Naive thymus-derived CD8-positive, alpha-beta T cell (primary cell): ENCODE data around the gene CTSS. TPM values are rescaled to one million over a fixed set of nuclear protein-coding genes. Genes with fewer than 3 reads are reported as not detected.

Experiments used
- ATAC-seq, 2 donors: fragments of 150-1000 bp; cut with Tn5 transposase in 1 of 2; sonication (Bioruptor Pico), chemical (Tn5 transposase) in 1 of 2; 1 replicate in 1 of 2; 2 replicates in 1 of 2; pipeline ENCODE4 v1.10.0; 2021; ENCODE audit warnings: mild to moderate bottlenecking in 2 of 2, moderate library complexity in 2 of 2
- POLR2A ChIA-PET: fragments of 350-600 bp; sonication (Branson Sonifier 250); formaldehyde crosslinking; loops from one replicate; lab custom pipeline; 2021; ENCODE audit warnings: antibody characterized with exemption; lab: Charles Lee
- DNase-seq, 10 donors: peaks; one replicate each; pipeline versions ENCODE4 v3.0.0 to v3.0.0-alpha.2; 2020 to 2022
- H3K27ac Mint-ChIP-seq, 10 donors: one replicate each; pipeline ENCODE4 v1.8.0; 2020 to 2022; ENCODE audit warnings: mild to moderate bottlenecking in 10 of 10, mixed read lengths in 10 of 10, moderate library complexity in 4 of 10, inconsistent platforms in 1 of 10
- H3K27me3 Mint-ChIP-seq, 5 donors: one replicate each; pipeline ENCODE4 v1.8.0; 2021 to 2022; ENCODE audit warnings: mixed read lengths in 5 of 5
- H3K36me3 Mint-ChIP-seq, 3 donors: one replicate each; pipeline ENCODE4 v1.8.0; 2020 to 2022; ENCODE audit warnings: mixed read lengths in 3 of 3, mild to moderate bottlenecking in 2 of 3, inconsistent platforms in 1 of 3
- H3K4me1 Mint-ChIP-seq, 4 donors: one replicate each; pipeline ENCODE4 v1.8.0; 2021 to 2022; ENCODE audit warnings: mixed read lengths in 4 of 4
- H3K4me3 Mint-ChIP-seq, 10 donors: one replicate each; pipeline ENCODE4 v1.8.0; 2020 to 2022; ENCODE audit warnings: mild to moderate bottlenecking in 10 of 10, mixed read lengths in 10 of 10, moderate library complexity in 6 of 10, inconsistent platforms in 1 of 10
- H3K9me3 Mint-ChIP-seq, 9 donors: one replicate each; pipeline ENCODE4 v1.8.0; 2020 to 2022; ENCODE audit warnings: mixed read lengths in 9 of 9, mild to moderate bottlenecking in 3 of 9, inconsistent platforms in 1 of 9, moderate library complexity in 1 of 9
- polyA plus RNA-seq, 3 donors: library from polyadenylated mRNA; unstranded; fragments of 300-500 nt; fragmentation: Illumina TruSeq; gene quantifications; one replicate each; pipeline ENCODE4 v1.2.3, GENCODE V29; 2021
- total RNA-seq, 8 experiments: library from RNA in 2 of 8; stranded (reverse) in 2 of 8; gene quantifications; one replicate each; pipeline ENCODE4 v1.2.3 and lab custom pipeline; 2021 to 2026

CTSS gene
- total and polyA plus RNA-seq, 5 experiments from 2014 or later, result 69.3 to 137 (median 111) TPM

GRCh38 chr1:150695561-150695960 lies 70.0 kb downstream of the CTSS start:
- H3K27ac Mint-ChIP-seq, result peak overlapping the region in 5 of 10 donors; percentile 15 to 96 (median 43)
- H3K4me3 Mint-ChIP-seq, result peak overlapping the region in 6 of 10 donors; percentile 23 to 43 (median 32)
- H3K36me3 Mint-ChIP-seq, result peaks cover 0 to 42% (median 5%) of the 10 kb centered on the region in 3 donors
- peaks cover 7 to 40% (median 28%) of the 10 kb centered on the region in 4 donors for H3K4me1 Mint-ChIP-seq
- POLR2A ChIA-PET, result no interaction called here
- H3K9me3 Mint-ChIP-seq, result no peaks in the 10 kb centered on the region
- ATAC-seq, result no peak
- peaks cover 0 to 3% (median 1%) of the 10 kb centered on the region in 5 donors for H3K27me3 Mint-ChIP-seq
- no peak for DNase-seq

GRCh38 chr1:150692720-150693119 lies 72.9 kb downstream of the CTSS start:
- no peak overlapping the region for H3K4me3 Mint-ChIP-seq
- DNase-seq (no peak), ATAC-seq (no peak)
- H3K27ac Mint-ChIP-seq, result peak overlapping the region in 1 of 10 donors; percentile 5
- H3K36me3 Mint-ChIP-seq, result peaks cover 0 to 59% (median 9%) of the 10 kb centered on the region in 3 donors
- H3K27me3 Mint-ChIP-seq, result no peaks in the 10 kb centered on the region
- peaks cover 10 to 42% (median 37%) of the 10 kb centered on the region in 4 donors for H3K4me1 Mint-ChIP-seq
- no peaks in the 10 kb centered on the region for H3K9me3 Mint-ChIP-seq
- POLR2A ChIA-PET, result no interaction called here

GRCh38 chr1:150688763-150689162 lies 76.8 kb downstream of the CTSS start:
- H3K27ac Mint-ChIP-seq, result peak overlapping the region in 4 of 10 donors; percentile 20 to 89 (median 44)

GRCh38 chr1:150686275-150686674 lies 79.3 kb downstream of the CTSS start:
- Mint-ChIP-seq H3K4me1 (peaks cover 6 to 24% (median 20%) of the 10 kb centered on the region in 4 donors), H3K36me3 (peaks cover 0 to 48% (median 10%) of the 10 kb centered on the region in 3 donors), H3K9me3 (no peaks in the 10 kb centered on the region), H3K27ac (peak overlapping the region in 2 of 10 donors; percentile 20 to 30), H3K27me3 (no peaks in the 10 kb centered on the region), H3K4me3 (no peak overlapping the region)
- ATAC-seq, result no peak
- no peak for DNase-seq
- POLR2A ChIA-PET, result no interaction called here

More at GRCh38 chr1:150688763-150689162, 76.8 kb downstream of the CTSS start:
- Mint-ChIP-seq H3K4me1 (peaks cover 7 to 24% (median 20%) of the 10 kb centered on the region in 4 donors), H3K9me3 (no peaks in the 10 kb centered on the region), H3K4me3 (no peak overlapping the region), H3K36me3 (peaks cover 0 to 56% (median 9%) of the 10 kb centered on the region in 3 donors), H3K27me3 (no peaks in the 10 kb centered on the region)
- no peak for DNase-seq
- POLR2A ChIA-PET, result no interaction called here
- ATAC-seq, result no peak

GRCh38 chr1:150683914-150684313 lies 81.7 kb downstream of the CTSS start:
- Mint-ChIP-seq H3K36me3 (peaks cover 0 to 48% (median 10%) of the 10 kb centered on the region in 3 donors), H3K9me3 (no peaks in the 10 kb centered on the region), H3K4me3 (peak overlapping the region in 2 of 10 donors; percentile 11 to 15), H3K27ac (peak overlapping the region in 9 of 10 donors; percentile 34 to 89 (median 71)), H3K27me3 (no peaks in the 10 kb centered on the region), H3K4me1 (peaks cover 6 to 16% (median 15%) of the 10 kb centered on the region in 4 donors)
- ATAC-seq (no peak), DNase-seq (peak in 2 of 10 donors; percentile 10 to 11)
- POLR2A ChIA-PET, result interaction anchor here (1.0 to 1.3 kb wide), 2 partner anchors 54 to 473 kb away, joined by 3 read pairs; partner anchors contain the start of genes ENSA and TNFAIP8L2

Other genes with a start within 250 kb of the CTSS start
- under 1 TPM; 0.16 to 0.29 TPM for gene ADAMTSL4, start 216.4 kb downstream of the CTSS start, total RNA-seq
- gene ADAMTSL4, start 216.4 kb downstream of the CTSS start, polyA plus RNA-seq, result under 1 TPM in 1 of 3 donors, not detected in 2; 0.32 TPM
- 100 to 1,000 TPM; 291 TPM for gene MCL1, start 186.2 kb downstream of the CTSS start, total RNA-seq
- gene MCL1, start 186.2 kb downstream of the CTSS start, polyA plus RNA-seq, result 100 to 1,000 TPM; 125 to 170 (median 146) TPM
- 100 to 1,000 TPM; 115 to 117 TPM for gene ENSA, start 136.2 kb downstream of the CTSS start, total RNA-seq
- gene ENSA, start 136.2 kb downstream of the CTSS start, polyA plus RNA-seq, result 10 to 100 TPM; 55.2 to 64.4 (median 63.7) TPM
- 10 to 100 TPM; 19.9 to 22.9 TPM for gene GOLPH3L, start 68.6 kb downstream of the CTSS start, total RNA-seq
- gene GOLPH3L, start 68.6 kb downstream of the CTSS start, polyA plus RNA-seq, result 10 to 100 TPM; 19.4 to 28.2 (median 22.9) TPM
- under 1 TPM; 0.73 to 0.74 TPM for gene HORMAD1, start 44.9 kb downstream of the CTSS start, total RNA-seq
- gene HORMAD1, start 44.9 kb downstream of the CTSS start, polyA plus RNA-seq, result under 1 TPM in 1 of 3 donors, not detected in 2; 0.64 TPM
- 10 to 100 TPM in 1 of 2 experiments, 1 to 10 TPM in 1; 9.0 to 11.1 TPM for gene CTSK, start 42.5 kb upstream of the CTSS start, total RNA-seq
- under 1 TPM in 2 of 3 donors, not detected in 1; 0.21 to 0.84 TPM for gene CTSK, start 42.5 kb upstream of the CTSS start, polyA plus RNA-seq
- 10 to 100 TPM; 40.2 to 41.6 TPM for gene ARNT, start 110.8 kb upstream of the CTSS start, total RNA-seq
- gene ARNT, start 110.8 kb upstream of the CTSS start, polyA plus RNA-seq, result 10 to 100 TPM; 16.8 to 25.6 (median 21.6) TPM
- gene CTXND2, start 121.4 kb upstream of the CTSS start, total RNA-seq, result not detected
- not detected for gene CTXND2, start 121.4 kb upstream of the CTSS start, polyA plus RNA-seq
- gene SETDB1, start 160.6 kb upstream of the CTSS start, total RNA-seq, result 10 to 100 TPM; 82.6 to 95.2 TPM
- gene SETDB1, start 160.6 kb upstream of the CTSS start, polyA plus RNA-seq, result 10 to 100 TPM in 2 of 3 donors, 1 to 10 TPM in 1; 9.9 to 17.5 (median 10.1) TPM
- 100 to 1,000 TPM; 142 to 143 TPM for gene CERS2, start 209.1 kb upstream of the CTSS start, total RNA-seq
- gene CERS2, start 209.1 kb upstream of the CTSS start, polyA plus RNA-seq, result 100 to 1,000 TPM; 110 to 129 (median 118) TPM
- gene ANXA9, start 216.5 kb upstream of the CTSS start, total RNA-seq, result under 1 TPM in 1 of 2 experiments, not detected in 1; 0.49 TPM
- gene ANXA9, start 216.5 kb upstream of the CTSS start, polyA plus RNA-seq, result under 1 TPM in 1 of 3 donors, not detected in 2; 0.10 TPM
- gene MINDY1, start 241.1 kb upstream of the CTSS start, total RNA-seq, result 10 to 100 TPM; 18.3 to 20.2 TPM
- gene MINDY1, start 241.1 kb upstream of the CTSS start, polyA plus RNA-seq, result 10 to 100 TPM in 1 of 3 donors, 1 to 10 TPM in 2; 2.7 to 12.6 (median 4.9) TPM
- 10 to 100 TPM; 35.7 to 37.8 TPM for gene PRUNE1, start 242.7 kb upstream of the CTSS start, total RNA-seq
- gene PRUNE1, start 242.7 kb upstream of the CTSS start, polyA plus RNA-seq, result 10 to 100 TPM; 53.2 to 55.1 (median 54.9) TPM